GM23338 (cell line): Measurements from ENCODE around the gene RNF26. TPM values are rescaled to one million over a fixed set of nuclear protein-coding genes. Genes with fewer than 3 reads are reported as not detected.

Experiments
- ATAC-seq: fragments of 200-7000 bp; cut with Tn5 transposase; 3 replicates; pipeline ENCODE4 v1.9.1; 2020
- DNase-seq: peaks from one replicate; pipeline ENCODE4 v3.0.0-alpha.2; 2015; ENCODE audit warnings: low spot score
- H2AFZ ChIP-seq: fragments of 200-600 bp; sonication (generic); 2 replicates; pipeline ENCODE4 v1.8.0; 2016; ENCODE audit warnings: antibody characterized with exemption, mild to moderate bottlenecking, moderate library complexity
- H3F3A ChIP-seq: fragments of 200-600 bp; sonication (generic); replicated peaks from 2 replicates; pipeline ENCODE4 v1.8.0; 2017; ENCODE audit warnings: antibody characterized with exemption, mixed run types, low read depth
- H3K27ac ChIP-seq: fragments of 200-600 bp; sonication (generic); 2 replicates; pipeline ENCODE4 v1.6.1; 2016; ENCODE audit warnings: low read depth
- H3K27me3 ChIP-seq: fragments of 200-600 bp; sonication (generic); 2 replicates; pipeline ENCODE4 v1.8.0; 2016; ENCODE audit warnings: mild to moderate bottlenecking, mixed run types, moderate library complexity; ENCODE audit not compliant: insufficient read depth
- H3K36me3 ChIP-seq: fragments of 200-600 bp; sonication (generic); 2 replicates; pipeline ENCODE4 v1.8.0; 2016; ENCODE audit warnings: mild to moderate bottlenecking; ENCODE audit not compliant: insufficient read depth
- H3K4me1 ChIP-seq: fragments of 200-600 bp; sonication (generic); 2 replicates; pipeline ENCODE4 v1.8.0; 2016; ENCODE audit warnings: mild to moderate bottlenecking, moderate library complexity; ENCODE audit not compliant: insufficient read depth
- H3K4me2 ChIP-seq: fragments of 200-600 bp; sonication (generic); 2 replicates; pipeline ENCODE4 v1.7.1; 2017; ENCODE audit warnings: mixed run types
- H3K4me3 ChIP-seq: fragments of 200-600 bp; sonication (generic); 2 replicates; pipeline ENCODE4 v1.6.1; 2016; ENCODE audit warnings: mixed run types
- H3K79me2 ChIP-seq: fragments of 200-600 bp; sonication (generic); replicated peaks from 2 replicates; pipeline ENCODE4 v1.8.0; 2017; ENCODE audit warnings: mild to moderate bottlenecking; ENCODE audit not compliant: insufficient read depth
- H3K9me2 ChIP-seq: fragments of 200-600 bp; sonication (generic); 2 replicates; pipeline ENCODE4 v1.8.0; 2017; ENCODE audit not compliant: insufficient read depth
- H4K20me1 ChIP-seq: fragments of 200-600 bp; sonication (generic); replicated peaks from 2 replicates; pipeline ENCODE4 v1.8.0; 2017; ENCODE audit warnings: mild to moderate bottlenecking; ENCODE audit not compliant: insufficient read depth
- H3K27ac Mint-ChIP-seq: 2 replicates; pipeline ENCODE4 v1.8.0; 2020; ENCODE audit warnings: inconsistent platforms, mild to moderate bottlenecking, moderate library complexity, mixed read lengths
- H3K27me3 Mint-ChIP-seq: 3 replicates; pipeline ENCODE4 v1.8.0; 2022; ENCODE audit warnings: low read depth, mild to moderate bottlenecking, moderate library complexity, mixed read lengths, inconsistent platforms; ENCODE audit not compliant: insufficient read depth, poor library complexity
- H3K36me3 Mint-ChIP-seq: 3 replicates; pipeline ENCODE4 v1.8.0; 2021; ENCODE audit warnings: low read depth, mild to moderate bottlenecking, inconsistent platforms, moderate library complexity, mixed read lengths
- H3K4me1 Mint-ChIP-seq: 3 replicates; pipeline ENCODE4 v1.8.0; 2020; ENCODE audit warnings: mild to moderate bottlenecking, inconsistent platforms, mixed read lengths
- H3K4me3 Mint-ChIP-seq: 3 replicates; pipeline ENCODE4 v1.8.0; 2021; ENCODE audit warnings: moderate library complexity, mild to moderate bottlenecking, inconsistent platforms, mixed read lengths
- H3K9me3 Mint-ChIP-seq: 3 replicates; pipeline ENCODE4 v1.8.0; 2020; ENCODE audit warnings: moderate library complexity, mild to moderate bottlenecking, inconsistent platforms, mixed read lengths
- CREB1 ChIP-seq: fragments of 250-450 bp; sonication (Bioruptor Pico); IDR thresholded peaks from 2 replicates; pipeline ENCODE4 v1.5.0; 2020; ENCODE audit warnings: low read depth, mild to moderate bottlenecking, moderate library complexity
- ETS1 ChIP-seq: IDR thresholded peaks from 2 replicates; pipeline ENCODE4 v1.6.1; 2016; ENCODE audit warnings: antibody characterized with exemption
- EZH2 ChIP-seq: fragments of 200-600 bp; sonication (generic); IDR thresholded peaks from one replicate; pipeline ENCODE4 v1.8.0; 2017; ENCODE audit warnings: antibody characterized with exemption, mild to moderate bottlenecking, low read depth; ENCODE audit not compliant: unreplicated experiment
- EZH2phosphoT487 ChIP-seq: fragments of 200-600 bp; sonication (generic); IDR thresholded peaks from one replicate; pipeline ENCODE4 v1.8.1; 2018; ENCODE audit warnings: antibody characterized with exemption; ENCODE audit not compliant: unreplicated experiment
- JUNB ChIP-seq: IDR thresholded peaks from one replicate; pipeline ENCODE4 v1.6.1; 2016; ENCODE audit warnings: antibody characterized with exemption; ENCODE audit not compliant: unreplicated experiment
- NANOG ChIP-seq: IDR thresholded peaks from 2 replicates; pipeline ENCODE4 v1.6.1; 2016; ENCODE audit warnings: antibody characterized with exemption, borderline replicate concordance
- STAT1 ChIP-seq: IDR thresholded peaks from one replicate; pipeline ENCODE4 v1.6.1; 2016; ENCODE audit warnings: antibody characterized with exemption; ENCODE audit not compliant: unreplicated experiment
- ZNF114 ChIP-seq: fragments of 250-450 bp; sonication (Bioruptor Pico); IDR thresholded peaks from 2 replicates; pipeline ENCODE4 v1.5.0; 2020; ENCODE audit warnings: mild to moderate bottlenecking, moderate library complexity
- ZNF331 ChIP-seq: fragments of 250-450 bp; sonication (Bioruptor Pico); IDR thresholded peaks from 2 replicates; pipeline ENCODE4 v1.5.0; 2020; ENCODE audit warnings: low read depth, mild to moderate bottlenecking, moderate library complexity
- ZNF462 ChIP-seq: fragments of 250-450 bp; sonication (Bioruptor Pico); IDR thresholded peaks from 2 replicates; pipeline ENCODE4 v1.5.0; 2020; ENCODE audit warnings: mild to moderate bottlenecking, moderate library complexity
- polyA plus RNA-seq: library from polyadenylated mRNA; unstranded; fragments of >200 nt; fragmentation: Nextera tagmentation; extraction: Ambion mirVana; gene quantifications from 2 replicates; pipeline ENCODE4 v1.2.1, GENCODE V29; 2016
- total RNA-seq: library from RNA; depleted of rRNA; stranded (reverse); fragments of >200 nt; shearing (Covaris generic); gene quantifications from 2 replicates; pipeline ENCODE4 v1.2.3, GENCODE V29; 2014
- TF ChIP-seq, protein P1 (sequence below), 2 experiments: fragments of 200-600 bp in 1 of 2; sonication (generic) in 1 of 2; conservative IDR thresholded peaks; 2 replicates each; pipeline versions ENCODE4 v1.5.1 to v1.6.1; 2016 to 2017; ENCODE audit warnings: antibody characterized with exemption in 2 of 2, low read depth in 2 of 2, mild to moderate bottlenecking in 2 of 2, moderate library complexity in 1 of 2
- TF ChIP-seq, protein P2 (sequence below): IDR thresholded peaks from one replicate; pipeline ENCODE4 v1.6.1; 2018; ENCODE audit warnings: antibody characterized with exemption; ENCODE audit not compliant: unreplicated experiment

Gene RNF26
- total and polyA plus RNA-seq, 2 experiments from 2014 or later: 31.8 to 58.3 TPM

DNA sequence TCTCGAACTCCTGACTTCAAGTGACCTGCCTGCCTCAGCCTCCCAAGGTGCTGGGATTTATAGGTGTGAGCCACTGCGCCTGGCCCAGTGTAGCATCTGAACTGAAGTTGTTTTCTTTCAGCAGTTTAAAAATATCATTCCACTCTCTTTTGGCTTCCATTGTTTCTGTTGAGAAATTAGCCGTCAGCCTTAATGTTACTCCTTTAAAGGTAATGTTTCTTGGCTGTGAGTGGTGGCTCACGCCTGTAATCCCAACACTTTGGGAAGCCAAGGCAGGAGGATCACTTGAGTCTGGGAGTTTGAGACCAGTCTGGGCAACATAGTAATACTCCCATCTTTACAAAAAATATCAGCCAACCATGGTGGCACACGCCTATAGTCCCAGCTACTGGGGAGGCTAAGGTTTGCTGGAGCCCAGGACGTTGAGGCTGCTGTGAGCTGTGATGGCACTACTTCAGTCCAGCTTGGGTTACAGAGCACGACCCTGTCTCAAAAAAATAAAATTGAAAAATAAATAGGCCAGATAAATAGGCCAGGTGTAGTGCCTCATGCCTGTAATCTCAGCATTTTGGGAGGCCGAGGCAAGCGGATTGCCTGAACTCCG is 43.3 kb upstream of the RNF26 start:
- Histone ChIP-seq H3K4me3 (no peak overlapping the region), H3K9me2 (no peaks in the 10 kb centered on the region), H3K4me2 (no peak overlapping the region), H4K20me1 (no peaks in the 10 kb centered on the region; the same call in 1 of the 2 replicates), H3K4me1 (no peaks in the 10 kb centered on the region), H3F3A (0 out of 2 replicates have a peak, but pooled peaks cover 9% of the 10 kb centered on the region), H2AFZ (no peak overlapping the region), H3K27me3 (no peaks in the 10 kb centered on the region), H3K27ac (no peak overlapping the region), H3K79me2 (no peaks in the 10 kb centered on the region), H3K36me3 (peaks cover 27% of the 10 kb centered on the region)
- ATAC-seq (no peak), DNase-seq (no peak)
- H3K27me3 Mint-ChIP-seq: peaks cover 4% of the 10 kb centered on the region
- H3K4me1 Mint-ChIP-seq: no peaks in the 10 kb centered on the region
- H3K9me3 Mint-ChIP-seq: no peaks in the 10 kb centered on the region
- no peak overlapping the region for H3K4me3 Mint-ChIP-seq
- H3K27ac Mint-ChIP-seq: no peak overlapping the region
- TF ChIP-seq EZH2phosphoT487 (no peak), JUNB (no peak), ZNF462 (no peak), CREB1 (no peak), ZNF331 (CRISPR knock-in tag) (no peak), ETS1 (no peak), EZH2 (no peak), ZNF114 (CRISPR knock-in tag) (no peak), NANOG (no peak), STAT1 (no peak)
- TF ChIP-seq, protein P1, sequence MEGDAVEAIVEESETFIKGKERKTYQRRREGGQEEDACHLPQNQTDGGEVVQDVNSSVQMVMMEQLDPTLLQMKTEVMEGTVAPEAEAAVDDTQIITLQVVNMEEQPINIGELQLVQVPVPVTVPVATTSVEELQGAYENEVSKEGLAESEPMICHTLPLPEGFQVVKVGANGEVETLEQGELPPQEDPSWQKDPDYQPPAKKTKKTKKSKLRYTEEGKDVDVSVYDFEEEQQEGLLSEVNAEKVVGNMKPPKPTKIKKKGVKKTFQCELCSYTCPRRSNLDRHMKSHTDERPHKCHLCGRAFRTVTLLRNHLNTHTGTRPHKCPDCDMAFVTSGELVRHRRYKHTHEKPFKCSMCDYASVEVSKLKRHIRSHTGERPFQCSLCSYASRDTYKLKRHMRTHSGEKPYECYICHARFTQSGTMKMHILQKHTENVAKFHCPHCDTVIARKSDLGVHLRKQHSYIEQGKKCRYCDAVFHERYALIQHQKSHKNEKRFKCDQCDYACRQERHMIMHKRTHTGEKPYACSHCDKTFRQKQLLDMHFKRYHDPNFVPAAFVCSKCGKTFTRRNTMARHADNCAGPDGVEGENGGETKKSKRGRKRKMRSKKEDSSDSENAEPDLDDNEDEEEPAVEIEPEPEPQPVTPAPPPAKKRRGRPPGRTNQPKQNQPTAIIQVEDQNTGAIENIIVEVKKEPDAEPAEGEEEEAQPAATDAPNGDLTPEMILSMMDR (conservative IDR thresholded peaks at IDR 0.05; ENCODE audit: low read depth in 2 of 2): no peak
- TF ChIP-seq, protein P2, sequence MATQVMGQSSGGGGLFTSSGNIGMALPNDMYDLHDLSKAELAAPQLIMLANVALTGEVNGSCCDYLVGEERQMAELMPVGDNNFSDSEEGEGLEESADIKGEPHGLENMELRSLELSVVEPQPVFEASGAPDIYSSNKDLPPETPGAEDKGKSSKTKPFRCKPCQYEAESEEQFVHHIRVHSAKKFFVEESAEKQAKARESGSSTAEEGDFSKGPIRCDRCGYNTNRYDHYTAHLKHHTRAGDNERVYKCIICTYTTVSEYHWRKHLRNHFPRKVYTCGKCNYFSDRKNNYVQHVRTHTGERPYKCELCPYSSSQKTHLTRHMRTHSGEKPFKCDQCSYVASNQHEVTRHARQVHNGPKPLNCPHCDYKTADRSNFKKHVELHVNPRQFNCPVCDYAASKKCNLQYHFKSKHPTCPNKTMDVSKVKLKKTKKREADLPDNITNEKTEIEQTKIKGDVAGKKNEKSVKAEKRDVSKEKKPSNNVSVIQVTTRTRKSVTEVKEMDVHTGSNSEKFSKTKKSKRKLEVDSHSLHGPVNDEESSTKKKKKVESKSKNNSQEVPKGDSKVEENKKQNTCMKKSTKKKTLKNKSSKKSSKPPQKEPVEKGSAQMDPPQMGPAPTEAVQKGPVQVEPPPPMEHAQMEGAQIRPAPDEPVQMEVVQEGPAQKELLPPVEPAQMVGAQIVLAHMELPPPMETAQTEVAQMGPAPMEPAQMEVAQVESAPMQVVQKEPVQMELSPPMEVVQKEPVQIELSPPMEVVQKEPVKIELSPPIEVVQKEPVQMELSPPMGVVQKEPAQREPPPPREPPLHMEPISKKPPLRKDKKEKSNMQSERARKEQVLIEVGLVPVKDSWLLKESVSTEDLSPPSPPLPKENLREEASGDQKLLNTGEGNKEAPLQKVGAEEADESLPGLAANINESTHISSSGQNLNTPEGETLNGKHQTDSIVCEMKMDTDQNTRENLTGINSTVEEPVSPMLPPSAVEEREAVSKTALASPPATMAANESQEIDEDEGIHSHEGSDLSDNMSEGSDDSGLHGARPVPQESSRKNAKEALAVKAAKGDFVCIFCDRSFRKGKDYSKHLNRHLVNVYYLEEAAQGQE: no peak
- peaks cover 51% of the 10 kb centered on the region for H3K36me3 Mint-ChIP-seq
